Heart left ventricle (tissue), 16 donors: ENCODE results near the gene CACNA1E. TPM values are rescaled to one million over a fixed set of nuclear protein-coding genes. Genes with fewer than 3 reads are reported as not detected.
"Not testable (repeated sequence)": the region's sequence is repeated elsewhere in the genome, so short reads cannot be mapped to it uniquely, and the experiment has no call there.

Experiments
- ATAC-seq, 4 donors: fragments of 200-7000 bp; cut with Tn5 transposase; one replicate each; pipeline ENCODE4 v1.9.1; 2020 to 2022; ENCODE audit warnings: moderate library complexity in 4 of 4, mild to moderate bottlenecking in 3 of 4, moderate number of reproducible peaks in 1 of 4
- DNase-seq, 5 donors: peaks; one replicate each; pipeline ENCODE4 v3.0.0-alpha.2; 2020
- H3K27ac ChIP-seq, 12 donors: fragments of 200-600 bp; sonication (generic) in 4 of 12; one replicate each; pipeline versions ENCODE4 v1.5.0 to v1.8.0; 2016 to 2022; ENCODE audit warnings: mild to moderate bottlenecking in 2 of 12
- H3K27me3 ChIP-seq, 9 donors: fragments of 200-600 bp; sonication (generic) in 2 of 9; one replicate each; pipeline versions ENCODE4 v1.5.1 to v1.8.0; 2016 to 2022; ENCODE audit warnings: mild to moderate bottlenecking in 3 of 9
- H3K36me3 ChIP-seq, 9 donors: fragments of 200-600 bp; sonication (generic) in 2 of 9; one replicate each; pipeline versions ENCODE4 v1.5.0 to v1.8.0; 2018 to 2022; ENCODE audit warnings: mild to moderate bottlenecking in 2 of 9
- H3K4me1 ChIP-seq, 12 donors: fragments of 200-600 bp; sonication (generic) in 4 of 12; one replicate each; pipeline versions ENCODE4 v1.5.0 to v1.8.0; 2016 to 2022; ENCODE audit warnings: mild to moderate bottlenecking in 3 of 12
- H3K4me3 ChIP-seq, 12 donors: fragments of 200-600 bp; sonication (generic) in 4 of 12; one replicate each; pipeline versions ENCODE4 v1.5.0 to v1.8.0; 2017 to 2022; ENCODE audit warnings: mild to moderate bottlenecking in 9 of 12, moderate library complexity in 4 of 12
- H3K9me3 ChIP-seq, 12 donors: fragments of 200-600 bp; sonication (generic) in 4 of 12; one replicate each; pipeline versions ENCODE4 v1.5.0 to v1.8.0; 2016 to 2022; ENCODE audit warnings: mild to moderate bottlenecking in 1 of 12
- POLR2A ChIP-seq, 2 donors: fragments of 450-650 bp; IDR thresholded peaks; one replicate each; pipeline ENCODE4 v1.6.1; 2017; ENCODE audit warnings: antibody characterized with exemption in 2 of 2, mild to moderate bottlenecking in 2 of 2, moderate library complexity in 2 of 2
- WGBS, 4 donors: extraction: QIAGEN DNeasy Blood & Tissue Kit in 2 of 4; methylation state at CpG; one replicate each; pipeline versions ENCODE4 v1.1.5 to v1.1.7; 2013 to 2018; 5-methylcytosine and 5-hydroxymethylcytosine counted together
- intact Hi-C, 10 donors: fragments of 100-400 bp; cut with DNase I; formaldehyde crosslinking; loops; one replicate each; pipeline versions ENCODE4 v1.11.1 to v1.14.2; 2022
- polyA plus RNA-seq, 2 donors: library from polyadenylated mRNA; stranded (reverse); fragments of 200-250 nt; gene quantifications; one replicate each; pipeline ENCODE4 v1.2.3, GENCODE V29; 2013
- total RNA-seq, 9 donors: library from RNA; depleted of rRNA in 2 of 9; stranded (reverse); fragments of >200 nt in 2 of 9; fragmentation: NEBNext Ultra II Directional in 3 of 9; extraction: Animal tissue kit (Norgen Biotek cat#: 25700) in 3 of 9; gene quantifications; one replicate each; pipeline versions ENCODE4 v1.1.0 to v1.2.4, GENCODE V29; 2016 to 2023
- TF ChIP-seq, protein P1 (sequence below), 12 donors: fragments of 200-600 bp; sonication (generic) in 4 of 12; IDR thresholded peaks; one replicate each; pipeline versions ENCODE4 v1.5.0 to v1.8.0; 2018 to 2022; ENCODE audit warnings: antibody characterized with exemption in 12 of 12, mild to moderate bottlenecking in 5 of 12
- donor health status: ischemic (EF 13 %, LVEDD 7.1; RV severe dilation, severe dysfunction).
- donor health status: healthy with polysubstance abuse.
- donor health status: DM: no; HTN: yes; CAD: no.
- donor health status: DM: no; HTN: no; CAD: no.
- donor health status: ischemic (EF 25% LVEDD 6.9; RV normal size, moderate dysfunction).
- donor health status: ischemic (EF 25% LVEDD 5.7; RV mildly dilated, moderate dysfunction).
- donor health status: healthy.
- donor health status: DM: yes; HTN: yes; CAD: no.
- donor health status: ischemic (EF 35%, LVEDD 5.7; RV mildly dilated, moderate dysfunction).
- donor health status: nonischemic (EF 11% LVEDD 7.7; RV severe dilation, severe dysfunction).
- donor health status: DM: yes; HTN: yes; CAD: no.
- donor health status: PGD.
- donor health status: ischemic (EF 29% LVEDD 5.4; RV normal size, mild dysfunction).
- donor health status: nonischemic (EF 23%, LVEDD 6.1; RV moderate dilation, normal function).

CACNA1E gene
- total and polyA plus RNA-seq, 11 donors, result 0.02 to 1.9 (median 0.10) TPM

DNA sequence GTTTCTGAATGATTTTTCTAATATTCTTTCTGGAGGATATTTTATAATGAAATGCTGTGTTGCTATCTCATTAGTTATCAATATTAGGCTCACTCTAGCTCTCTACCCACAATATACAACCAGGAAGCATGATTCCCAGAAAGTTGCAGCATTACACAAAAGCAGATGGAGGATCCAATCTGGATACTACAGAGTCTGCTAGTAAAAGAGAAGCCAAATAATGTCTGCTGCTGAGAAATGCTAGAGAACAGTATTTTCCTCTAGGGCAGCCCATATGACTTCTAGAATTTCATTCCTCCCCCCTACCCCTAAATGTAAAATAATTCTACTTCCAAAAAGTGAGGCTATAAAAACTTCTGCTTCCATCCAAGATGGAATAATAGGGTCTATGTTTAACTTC, 338.4 kb downstream of the CACNA1E start:
- H3K4me3 ChIP-seq, result no peak overlapping the region
- peaks cover 0 to 13% (median 5%) of the 10 kb centered on the region in 12 donors for H3K9me3 ChIP-seq
- intact Hi-C loops, result no loop called here
- TF ChIP-seq, protein P1, sequence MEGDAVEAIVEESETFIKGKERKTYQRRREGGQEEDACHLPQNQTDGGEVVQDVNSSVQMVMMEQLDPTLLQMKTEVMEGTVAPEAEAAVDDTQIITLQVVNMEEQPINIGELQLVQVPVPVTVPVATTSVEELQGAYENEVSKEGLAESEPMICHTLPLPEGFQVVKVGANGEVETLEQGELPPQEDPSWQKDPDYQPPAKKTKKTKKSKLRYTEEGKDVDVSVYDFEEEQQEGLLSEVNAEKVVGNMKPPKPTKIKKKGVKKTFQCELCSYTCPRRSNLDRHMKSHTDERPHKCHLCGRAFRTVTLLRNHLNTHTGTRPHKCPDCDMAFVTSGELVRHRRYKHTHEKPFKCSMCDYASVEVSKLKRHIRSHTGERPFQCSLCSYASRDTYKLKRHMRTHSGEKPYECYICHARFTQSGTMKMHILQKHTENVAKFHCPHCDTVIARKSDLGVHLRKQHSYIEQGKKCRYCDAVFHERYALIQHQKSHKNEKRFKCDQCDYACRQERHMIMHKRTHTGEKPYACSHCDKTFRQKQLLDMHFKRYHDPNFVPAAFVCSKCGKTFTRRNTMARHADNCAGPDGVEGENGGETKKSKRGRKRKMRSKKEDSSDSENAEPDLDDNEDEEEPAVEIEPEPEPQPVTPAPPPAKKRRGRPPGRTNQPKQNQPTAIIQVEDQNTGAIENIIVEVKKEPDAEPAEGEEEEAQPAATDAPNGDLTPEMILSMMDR (IDR thresholded peaks at IDR 0.05), result no peak
- TF ChIP-seq POLR2A (IDR thresholded peaks at IDR 0.05), result no peak
- no peaks in the 10 kb centered on the region for H3K4me1 ChIP-seq
- no peaks in the 10 kb centered on the region for H3K27me3 ChIP-seq
- no peak for ATAC-seq
- H3K36me3 ChIP-seq, result no peaks in the 10 kb centered on the region
- no peak for DNase-seq
- H3K27ac ChIP-seq, result no peak overlapping the region

DNA sequence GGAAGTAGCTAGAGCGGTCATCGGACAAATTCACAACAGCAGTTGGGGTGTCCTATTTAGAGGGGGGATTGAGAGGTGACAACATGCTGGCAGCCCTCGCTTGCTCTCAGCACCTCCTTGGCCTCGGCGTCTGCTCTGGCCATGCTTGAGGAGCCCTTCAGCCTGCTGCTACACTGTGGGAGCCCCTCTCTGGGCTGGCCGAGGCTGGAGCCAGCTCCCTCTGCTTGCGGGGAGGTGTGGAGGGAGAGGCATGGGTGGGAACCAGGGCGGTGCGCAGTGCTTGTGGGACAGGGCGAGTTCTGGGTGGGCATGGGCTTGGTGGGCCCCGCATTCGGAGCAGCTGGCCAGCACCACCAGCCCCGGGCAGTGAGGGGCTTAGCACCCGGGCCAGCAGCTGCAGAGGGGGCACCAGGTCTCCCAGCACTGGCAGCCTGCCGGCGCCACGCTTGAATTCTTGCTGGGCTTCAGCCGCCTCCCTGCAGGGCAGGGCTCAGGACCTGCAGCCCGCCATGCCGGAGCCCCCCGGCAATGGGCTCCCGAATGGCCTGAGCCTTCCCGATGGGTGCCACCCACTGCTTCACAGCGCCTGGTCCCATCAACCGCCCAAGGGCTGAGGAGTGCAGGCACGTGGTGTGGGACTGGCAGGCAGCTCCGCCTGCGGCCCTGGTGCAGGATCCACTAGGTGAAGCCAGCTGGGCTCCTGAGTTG, 349.0 kb downstream of the CACNA1E start:
- H3K27me3 ChIP-seq, H3K36me3 ChIP-seq, H3K27ac ChIP-seq, ATAC-seq, H3K4me3 ChIP-seq, H3K4me1 ChIP-seq, intact Hi-C loops: not testable (repeated sequence)
- H3K9me3 ChIP-seq, result peaks cover 0 to 37% (median 12%) of the 10 kb centered on the region in 12 donors
- DNase-seq, result peak in 1 of 5 donors; percentile 52
- WGBS, 4 donors, result 90 to 94% (median 92%) methylated on average over 7 to 28 of the region's 28 CpGs

DNA sequence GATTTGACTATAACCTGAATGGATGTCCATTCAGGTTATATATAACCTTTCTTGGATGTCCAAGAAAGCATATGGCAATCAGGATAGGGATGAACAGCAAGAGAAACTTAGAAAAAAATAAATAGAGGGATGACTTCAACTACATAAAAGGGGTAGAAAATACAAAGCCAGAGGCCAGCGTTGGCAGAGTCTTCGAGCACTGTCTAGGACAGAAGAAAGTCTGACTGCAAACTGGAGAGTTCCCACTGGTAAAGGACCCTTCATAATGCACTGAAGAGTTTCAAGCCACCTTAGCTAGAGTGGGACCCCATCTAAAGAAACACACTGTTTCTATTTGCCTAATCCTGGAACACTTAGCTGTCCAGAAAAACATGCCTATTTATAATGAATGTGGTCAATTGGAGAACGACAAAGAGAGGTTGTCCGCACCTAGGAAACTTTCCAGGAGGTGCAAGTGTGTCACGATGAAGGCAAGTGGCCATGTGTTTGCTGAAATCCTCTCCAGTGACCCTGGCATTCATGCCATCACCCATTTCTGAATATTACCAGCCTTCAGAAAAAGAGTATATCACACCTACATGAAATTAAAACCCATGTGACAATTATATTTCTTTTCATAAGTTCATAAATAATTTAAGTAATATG, 362.8 kb downstream of the CACNA1E start:
- peaks cover 0 to 2% (median 0%) of the 10 kb centered on the region in 12 donors for H3K9me3 ChIP-seq
- no peaks in the 10 kb centered on the region for H3K36me3 ChIP-seq
- TF ChIP-seq, protein P1 (IDR thresholded peaks at IDR 0.05), result no peak
- TF ChIP-seq POLR2A (IDR thresholded peaks at IDR 0.05), result no peak
- H3K4me3 ChIP-seq, result no peak overlapping the region
- 76 to 84% (median 80%) methylated on average over 5 of the region's 5 CpGs for WGBS, 4 donors
- ATAC-seq (no peak), DNase-seq (no peak)
- H3K27ac ChIP-seq, result no peak overlapping the region
- intact Hi-C loops, result no loop called here
- H3K27me3 ChIP-seq, result no peaks in the 10 kb centered on the region
- H3K4me1 ChIP-seq, result no peaks in the 10 kb centered on the region

DNA sequence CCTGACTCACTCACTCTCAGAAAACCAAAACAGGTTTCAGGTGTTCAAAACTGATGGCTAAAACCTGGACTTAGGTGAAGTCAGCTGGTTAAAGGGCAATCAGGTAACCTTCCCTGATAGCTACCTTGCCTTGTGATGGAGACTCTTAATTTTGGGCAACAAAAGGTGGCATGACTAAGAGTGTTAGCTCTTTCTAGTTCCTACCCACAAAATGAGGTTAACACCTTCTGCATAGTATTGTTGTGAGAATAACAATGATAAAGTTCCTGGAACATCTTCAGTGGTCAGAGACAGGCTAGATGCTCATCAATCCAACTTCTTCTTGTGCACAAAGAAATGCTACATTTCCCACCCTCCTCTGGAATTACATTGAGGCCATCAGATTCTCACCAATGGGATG, 363.4 kb downstream of the CACNA1E start:
- no peak for ATAC-seq

More for the DNA sequence above, 363.4 kb downstream of the CACNA1E start:
- Histone ChIP-seq H3K9me3 (peaks cover 0 to 5% (median 0%) of the 10 kb centered on the region in 12 donors), H3K27ac (no peak overlapping the region), H3K4me3 (no peak overlapping the region), H3K36me3 (no peaks in the 10 kb centered on the region), H3K4me1 (no peaks in the 10 kb centered on the region), H3K27me3 (no peaks in the 10 kb centered on the region)
- TF ChIP-seq, protein P1 (IDR thresholded peaks at IDR 0.05), result no peak
- TF ChIP-seq POLR2A (IDR thresholded peaks at IDR 0.05), result no peak
- intact Hi-C loops, result no loop called here
- no peak for DNase-seq
